HEK293 (cell line): ENCODE measurements around the gene SULT2B1.

Experiments
- BCL11A ChIP-seq: fragments of 450-650 bp; formaldehyde crosslinking; IDR thresholded peaks from 2 replicates; pipeline ENCODE4 v1.5.1; 2016; ENCODE audit warnings: low read depth, missing biosample characterization, missing genetic modification characterization
- CTCF ChIP-seq: fragments of 450-650 bp; formaldehyde crosslinking; IDR thresholded peaks from 2 replicates; pipeline ENCODE4 v1.5.1; 2016; ENCODE audit warnings: missing biosample characterization, missing genetic modification characterization
- SP7 ChIP-seq: fragments of 450-650 bp; formaldehyde crosslinking; IDR thresholded peaks from 2 replicates; pipeline ENCODE4 v1.5.1; 2016; ENCODE audit warnings: missing biosample characterization, missing genetic modification characterization
- ZNF561 ChIP-seq: fragments of 450-650 bp; IDR thresholded peaks from 2 replicates; pipeline ENCODE4 v1.5.1; 2018; ENCODE audit warnings: missing biosample characterization, missing genetic modification characterization, borderline replicate concordance

GRCh38 chr19:48544856-48545750 lies 6.9 kb upstream of the SULT2B1 start:
- TF ChIP-seq CTCF (no peak), ZNF561 (no peak), BCL11A (tag by site-specific recombination) (no peak), SP7 (tag by site-specific recombination) (no peak)
